HUES64 (cell line): Measurements from ENCODE around the gene SHANK3.

Experiments
- H3K27ac ChIP-seq: 2 replicates; pipeline ENCODE4 v1.7.0; 2013; ENCODE audit warnings: low read depth, low read length, inconsistent platforms
- H3K27me3 ChIP-seq: 2 replicates; pipeline ENCODE4 v1.6.1; 2013; ENCODE audit warnings: mild to moderate bottlenecking, low read length; ENCODE audit not compliant: insufficient read depth
- H3K36me3 ChIP-seq: 2 replicates; pipeline ENCODE4 v1.6.1; 2013; ENCODE audit warnings: mild to moderate bottlenecking, low read length; ENCODE audit not compliant: insufficient read depth
- H3K4me1 ChIP-seq: 2 replicates; pipeline ENCODE4 v1.6.1; 2013; ENCODE audit warnings: mild to moderate bottlenecking, low read length, moderate library complexity; ENCODE audit not compliant: insufficient read depth
- H3K4me3 ChIP-seq: 2 replicates; pipeline ENCODE4 v1.5.1; 2013; ENCODE audit warnings: mild to moderate bottlenecking, low read length, moderate library complexity
- H3K9ac ChIP-seq: 2 replicates; pipeline ENCODE4 v1.6.1; 2013; ENCODE audit warnings: mild to moderate bottlenecking, low read depth, low read length
- H3K9me3 ChIP-seq: 2 replicates; pipeline ENCODE4 v1.6.1; 2013; ENCODE audit warnings: low read depth, low read length; ENCODE audit not compliant: insufficient read depth
- WGBS: fragments of 150-250, 120-280 bp; methylation state at CpG from one replicate; pipeline ENCODE4 v1.1.7; 2013; ENCODE audit warnings: missing lambda C conversion rate; 5-methylcytosine and 5-hydroxymethylcytosine counted together

SHANK3 gene

GRCh38 chr22:50683086-50683993 is 10.7 kb downstream of the SHANK3 start:
- H3K9ac ChIP-seq = no peak overlapping the region
- no peak overlapping the region for H3K4me3 ChIP-seq
- no peaks in the 10 kb centered on the region for H3K4me1 ChIP-seq
- 0 out of 2 replicates have a peak, but pooled peaks cover 3% of the 10 kb centered on the region for H3K36me3 ChIP-seq
- WGBS = 92% methylated on average over 20 of the region's 21 CpGs
- no peaks in the 10 kb centered on the region for H3K9me3 ChIP-seq
- no peaks in the 10 kb centered on the region for H3K27me3 ChIP-seq
- no peak overlapping the region for H3K27ac ChIP-seq

GRCh38 chr22:50683994-50684371 is 11.4 kb downstream of the SHANK3 start:
- Histone ChIP-seq H3K9ac (no peak overlapping the region), H3K4me3 (no peak overlapping the region), H3K4me1 (no peaks in the 10 kb centered on the region), H3K27me3 (no peaks in the 10 kb centered on the region), H3K36me3 (0 out of 2 replicates have a peak, but pooled peaks cover 3% of the 10 kb centered on the region), H3K9me3 (no peaks in the 10 kb centered on the region), H3K27ac (no peak overlapping the region)
- 93% methylated on average over 6 of the region's 6 CpGs for WGBS

GRCh38 chr22:50684501-50684900 is 11.9 kb downstream of the SHANK3 start:
- 0 out of 2 replicates have a peak, but pooled peaks cover 3% of the 10 kb centered on the region for H3K36me3 ChIP-seq
- no peaks in the 10 kb centered on the region for H3K4me1 ChIP-seq
- H3K9ac ChIP-seq = no peak overlapping the region
- H3K4me3 ChIP-seq = no peak overlapping the region
- H3K9me3 ChIP-seq = no peaks in the 10 kb centered on the region
- 91% methylated on average over 8 of the region's 8 CpGs for WGBS
- no peak overlapping the region for H3K27ac ChIP-seq
- H3K27me3 ChIP-seq = no peaks in the 10 kb centered on the region

GRCh38 chr22:50684986-50685385 is 12.4 kb downstream of the SHANK3 start:
- Histone ChIP-seq H3K36me3 (0 out of 2 replicates have a peak, but pooled peaks cover 3% of the 10 kb centered on the region), H3K27me3 (no peaks in the 10 kb centered on the region), H3K9me3 (0 out of 2 replicates have a peak, but pooled peaks cover 2% of the 10 kb centered on the region), H3K27ac (no peak overlapping the region), H3K4me3 (no peak overlapping the region), H3K4me1 (no peaks in the 10 kb centered on the region), H3K9ac (no peak overlapping the region)
- WGBS = 68% methylated on average over 9 of the region's 10 CpGs

GRCh38 chr22:50686794-50687193 is 14.2 kb downstream of the SHANK3 start:
- Histone ChIP-seq H3K27ac (no peak overlapping the region), H3K27me3 (no peaks in the 10 kb centered on the region), H3K9me3 (0 out of 2 replicates have a peak, but pooled peaks cover 2% of the 10 kb centered on the region), H3K4me3 (no peak overlapping the region), H3K9ac (no peak overlapping the region), H3K4me1 (no peaks in the 10 kb centered on the region), H3K36me3 (0 out of 2 replicates have a peak, but pooled peaks cover 3% of the 10 kb centered on the region)
- 77% methylated on average over 9 of the region's 9 CpGs for WGBS

- Histone ChIP-seq H3K27me3 (no peaks in the 10 kb centered on the region), H3K4me3 (no peak overlapping the region), H3K27ac (no peak overlapping the region), H3K36me3 (0 out of 2 replicates have a peak, but pooled peaks cover 3% of the 10 kb centered on the region), H3K9ac (no peak overlapping the region), H3K4me1 (no peaks in the 10 kb centered on the region), H3K9me3 (0 out of 2 replicates have a peak, but pooled peaks cover 2% of the 10 kb centered on the region)
- 96% methylated on average over 10 of the region's 10 CpGs for WGBS
Measured at GRCh38 chr22:50687829-50688228, 15.2 kb downstream of the SHANK3 start.

GRCh38 chr22:50688448-50688847 is 15.8 kb downstream of the SHANK3 start:
- 90% methylated on average over 5 of the region's 5 CpGs for WGBS

GRCh38 chr22:50691521-50691920 is 18.9 kb downstream of the SHANK3 start:
- Histone ChIP-seq H3K9ac (no peak overlapping the region), H3K4me1 (no peaks in the 10 kb centered on the region), H3K36me3 (no peaks in the 10 kb centered on the region), H3K4me3 (no peak overlapping the region), H3K27ac (no peak overlapping the region), H3K9me3 (0 out of 2 replicates have a peak, but pooled peaks cover 2% of the 10 kb centered on the region), H3K27me3 (peaks cover 4% of the 10 kb centered on the region; the same call in 1 of the 2 replicates)
- WGBS = 15% methylated on average over 2 of the region's 2 CpGs

More at GRCh38 chr22:50688448-50688847, 15.8 kb downstream of the SHANK3 start:
- Histone ChIP-seq H3K9ac (no peak overlapping the region), H3K9me3 (0 out of 2 replicates have a peak, but pooled peaks cover 2% of the 10 kb centered on the region), H3K27me3 (no peaks in the 10 kb centered on the region), H3K4me1 (no peaks in the 10 kb centered on the region), H3K27ac (no peak overlapping the region), H3K36me3 (no peaks in the 10 kb centered on the region), H3K4me3 (no peak overlapping the region)

GRCh38 chr22:50693462-50693861 is 20.8 kb downstream of the SHANK3 start:
- 0 out of 2 replicates have a peak, but pooled peaks cover 2% of the 10 kb centered on the region for H3K9me3 ChIP-seq
- peaks cover 18% of the 10 kb centered on the region for H3K27me3 ChIP-seq
- H3K27ac ChIP-seq = no peak overlapping the region
- no peak overlapping the region for H3K4me3 ChIP-seq
- no peak overlapping the region for H3K9ac ChIP-seq
- no peaks in the 10 kb centered on the region for H3K36me3 ChIP-seq
- 90% methylated on average over 6 of the region's 6 CpGs for WGBS
- H3K4me1 ChIP-seq = no peaks in the 10 kb centered on the region

- no peak overlapping the region for H3K4me3 ChIP-seq
- H3K36me3 ChIP-seq = no peaks in the 10 kb centered on the region
- 0 out of 2 replicates have a peak, but pooled peaks cover 2% of the 10 kb centered on the region for H3K9me3 ChIP-seq
- no peaks in the 10 kb centered on the region for H3K4me1 ChIP-seq
- H3K27ac ChIP-seq = no peak overlapping the region
- 91% methylated on average over 2 of the region's 3 CpGs for WGBS
- no peak overlapping the region for H3K9ac ChIP-seq
- H3K27me3 ChIP-seq = peaks cover 25% of the 10 kb centered on the region
Measured at GRCh38 chr22:50694099-50694605, 21.5 kb downstream of the SHANK3 start.

GRCh38 chr22:50694766-50695420 is 22.3 kb downstream of the SHANK3 start:
- peaks cover 25% of the 10 kb centered on the region for H3K27me3 ChIP-seq
- no peaks in the 10 kb centered on the region for H3K36me3 ChIP-seq
- no peak overlapping the region for H3K4me3 ChIP-seq
- H3K27ac ChIP-seq = no peak overlapping the region
- H3K4me1 ChIP-seq = no peaks in the 10 kb centered on the region
- H3K9ac ChIP-seq = no peak overlapping the region
- no peaks in the 10 kb centered on the region for H3K9me3 ChIP-seq
- WGBS = 88% methylated on average over 18 of the region's 18 CpGs
